ENCODE measurements around the gene CCDC185.

The CCDC185 gene

DNA sequence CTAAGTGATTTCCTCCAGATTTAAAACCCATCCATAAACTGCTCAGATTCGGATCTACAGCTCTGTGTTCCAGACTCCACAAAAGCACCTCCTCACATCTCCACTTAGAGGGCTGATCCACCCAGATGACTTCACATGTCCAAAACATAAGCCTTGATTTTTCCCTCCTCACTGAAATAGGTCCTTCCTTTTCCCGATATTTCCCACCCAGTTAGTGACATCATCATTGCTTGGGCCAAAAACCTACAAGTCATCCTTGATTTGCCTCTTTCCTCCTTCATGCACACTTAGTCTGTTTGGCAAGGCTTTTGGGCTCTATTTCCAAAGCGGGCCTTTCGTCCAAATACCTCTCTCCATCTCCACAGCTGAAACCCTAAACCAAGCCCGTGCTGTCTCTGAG, 32.3 kb downstream of the CCDC185 start:
- Histone ChIP-seq H3K4me3 (replicated peaks; ENCODE audit: low read depth, low read length) (no peak overlapping the region), H3K36me3 (ENCODE audit: control insufficient read depth, insufficient read depth, low read length) (no peaks in the 10 kb centered on the region), H3K27me3 (replicated peaks; ENCODE audit: control insufficient read depth, insufficient read depth, low read length) (peaks cover 1% of the 10 kb centered on the region)
- no peak for TF ChIP-seq CTCF (IDR thresholded peaks at IDR 0.05; ENCODE audit: insufficient read depth, low read length, poor library complexity, severe bottlenecking)
- DNase-seq (ENCODE audit: extremely low read depth, insufficient read length) = no peak

GRCh38 chr1:223426936-223427335, 33.7 kb downstream of the CCDC185 start:
- Histone ChIP-seq H3K27me3 (replicated peaks; ENCODE audit: control insufficient read depth, insufficient read depth, low read length) (peaks cover 1% of the 10 kb centered on the region), H3K4me3 (replicated peaks; ENCODE audit: low read depth, low read length) (no peak overlapping the region), H3K36me3 (ENCODE audit: control insufficient read depth, insufficient read depth, low read length) (no peaks in the 10 kb centered on the region)
- DNase-seq (ENCODE audit: extremely low read depth, insufficient read length) = no peak
- TF ChIP-seq CTCF (IDR thresholded peaks at IDR 0.05; ENCODE audit: insufficient read depth, low read length, poor library complexity, severe bottlenecking) = no peak

DNA sequence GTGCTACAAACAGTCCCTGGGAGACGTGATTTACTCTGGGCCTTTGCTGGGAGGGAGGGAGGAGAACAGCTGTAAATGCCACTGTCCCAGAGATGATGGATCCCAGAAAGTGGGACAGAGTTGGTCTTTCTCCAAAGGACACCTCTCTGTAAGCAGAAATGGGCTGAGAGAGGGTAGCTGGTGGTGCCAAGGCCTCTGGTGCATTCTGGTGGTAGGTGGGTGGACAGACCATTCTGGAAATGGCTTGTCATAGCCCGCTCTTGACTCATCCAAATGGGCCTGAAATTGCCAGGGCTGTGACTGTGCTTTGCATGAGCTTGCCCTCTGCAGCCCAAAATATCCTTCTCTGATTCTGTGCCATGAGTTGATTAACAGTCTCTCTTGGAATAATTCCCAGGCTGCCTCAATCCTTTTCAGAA, 36.1 kb downstream of the CCDC185 start:
- Histone ChIP-seq H3K27me3 (replicated peaks; ENCODE audit: control insufficient read depth, insufficient read depth, low read length) (peaks cover 1% of the 10 kb centered on the region; the same call in 1 of the 2 replicates), H3K4me3 (replicated peaks; ENCODE audit: low read depth, low read length) (no peak overlapping the region), H3K36me3 (ENCODE audit: control insufficient read depth, insufficient read depth, low read length) (no peaks in the 10 kb centered on the region)
- TF ChIP-seq CTCF (IDR thresholded peaks at IDR 0.05; ENCODE audit: insufficient read depth, low read length, poor library complexity, severe bottlenecking) = no peak
- no peak for DNase-seq (ENCODE audit: extremely low read depth, insufficient read length)

- Histone ChIP-seq H3K36me3 (ENCODE audit: control insufficient read depth, insufficient read depth, low read length) (no peaks in the 10 kb centered on the region), H3K4me3 (replicated peaks; ENCODE audit: low read depth, low read length) (no peak overlapping the region), H3K27me3 (replicated peaks; ENCODE audit: control insufficient read depth, insufficient read depth, low read length) (peaks cover 1% of the 10 kb centered on the region; the same call in 1 of the 2 replicates)
- no peak for TF ChIP-seq CTCF (IDR thresholded peaks at IDR 0.05; ENCODE audit: insufficient read depth, low read length, poor library complexity, severe bottlenecking)
- DNase-seq (ENCODE audit: extremely low read depth, insufficient read length) = no peak
These were observed 36.6 kb downstream of the CCDC185 start for GRCh38 chr1:223429821-223430220.

DNA sequence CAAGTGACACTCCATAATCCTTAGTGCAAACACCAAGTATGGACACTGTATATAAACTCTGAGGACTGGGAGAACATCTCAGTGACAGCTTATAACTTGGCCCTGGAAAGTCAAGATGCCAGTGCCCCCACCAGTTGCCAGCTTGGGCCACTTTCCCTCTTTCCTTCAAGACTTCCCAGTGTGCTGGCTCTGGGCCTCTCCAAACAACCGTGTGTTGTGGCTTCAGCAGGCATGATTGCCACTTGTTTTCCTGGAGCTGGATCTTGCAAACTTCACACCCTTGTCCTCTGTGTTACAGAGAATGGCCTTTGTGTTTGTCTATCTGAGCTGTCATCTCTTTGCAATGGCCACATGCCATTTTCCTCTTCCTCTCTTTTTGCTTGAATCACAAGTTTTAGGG, 37.0 kb downstream of the CCDC185 start:
- Histone ChIP-seq H3K4me3 (replicated peaks; ENCODE audit: low read depth, low read length) (no peak overlapping the region), H3K27me3 (replicated peaks; ENCODE audit: control insufficient read depth, insufficient read depth, low read length) (peaks cover 1% of the 10 kb centered on the region; the same call in 1 of the 2 replicates), H3K36me3 (ENCODE audit: control insufficient read depth, insufficient read depth, low read length) (no peaks in the 10 kb centered on the region)
- DNase-seq (ENCODE audit: extremely low read depth, insufficient read length) = no peak
- no peak for TF ChIP-seq CTCF (IDR thresholded peaks at IDR 0.05; ENCODE audit: insufficient read depth, low read length, poor library complexity, severe bottlenecking)

GRCh38 chr1:223437151-223437550, 43.9 kb downstream of the CCDC185 start:
- no peak for TF ChIP-seq CTCF (IDR thresholded peaks at IDR 0.05; ENCODE audit: insufficient read depth, low read length, poor library complexity, severe bottlenecking)
- Histone ChIP-seq H3K27me3 (replicated peaks; ENCODE audit: control insufficient read depth, insufficient read depth, low read length) (no peaks in the 10 kb centered on the region; the same call in 1 of the 2 replicates), H3K4me3 (replicated peaks; ENCODE audit: low read depth, low read length) (no peak overlapping the region), H3K36me3 (ENCODE audit: control insufficient read depth, insufficient read depth, low read length) (no peaks in the 10 kb centered on the region)
- no peak for DNase-seq (ENCODE audit: extremely low read depth, insufficient read length)

Measured in GM06990 (cell line).